Measurements from ENCODE around the gene FTCD. TPM values are rescaled to one million over a fixed set of nuclear protein-coding genes. Genes with fewer than 3 reads are reported as not detected.

FTCD gene, protein sequence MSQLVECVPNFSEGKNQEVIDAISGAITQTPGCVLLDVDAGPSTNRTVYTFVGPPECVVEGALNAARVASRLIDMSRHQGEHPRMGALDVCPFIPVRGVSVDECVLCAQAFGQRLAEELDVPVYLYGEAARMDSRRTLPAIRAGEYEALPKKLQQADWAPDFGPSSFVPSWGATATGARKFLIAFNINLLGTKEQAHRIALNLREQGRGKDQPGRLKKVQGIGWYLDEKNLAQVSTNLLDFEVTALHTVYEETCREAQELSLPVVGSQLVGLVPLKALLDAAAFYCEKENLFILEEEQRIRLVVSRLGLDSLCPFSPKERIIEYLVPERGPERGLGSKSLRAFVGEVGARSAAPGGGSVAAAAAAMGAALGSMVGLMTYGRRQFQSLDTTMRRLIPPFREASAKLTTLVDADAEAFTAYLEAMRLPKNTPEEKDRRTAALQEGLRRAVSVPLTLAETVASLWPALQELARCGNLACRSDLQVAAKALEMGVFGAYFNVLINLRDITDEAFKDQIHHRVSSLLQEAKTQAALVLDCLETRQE
- total RNA-seq (2021) (5.9 and 7.1 TPM in 2 replicates), Bru-seq, nascent RNA (percentile 34 among the genes with signal in this experiment), BruChase-seq, experiment 1, labeled RNA remaining after a 2-hour chase (percentile 51 among the genes with signal in this experiment), BruChase-seq, experiment 2, labeled RNA remaining after a 6-hour chase (percentile 59 among the genes with signal in this experiment)
- long read RNA-seq, partial matches to known transcripts, result 1 of 1 reads
- long read RNA-seq, other reads (novel, unspliced or antisense), result 0 of 1 reads

DNA sequence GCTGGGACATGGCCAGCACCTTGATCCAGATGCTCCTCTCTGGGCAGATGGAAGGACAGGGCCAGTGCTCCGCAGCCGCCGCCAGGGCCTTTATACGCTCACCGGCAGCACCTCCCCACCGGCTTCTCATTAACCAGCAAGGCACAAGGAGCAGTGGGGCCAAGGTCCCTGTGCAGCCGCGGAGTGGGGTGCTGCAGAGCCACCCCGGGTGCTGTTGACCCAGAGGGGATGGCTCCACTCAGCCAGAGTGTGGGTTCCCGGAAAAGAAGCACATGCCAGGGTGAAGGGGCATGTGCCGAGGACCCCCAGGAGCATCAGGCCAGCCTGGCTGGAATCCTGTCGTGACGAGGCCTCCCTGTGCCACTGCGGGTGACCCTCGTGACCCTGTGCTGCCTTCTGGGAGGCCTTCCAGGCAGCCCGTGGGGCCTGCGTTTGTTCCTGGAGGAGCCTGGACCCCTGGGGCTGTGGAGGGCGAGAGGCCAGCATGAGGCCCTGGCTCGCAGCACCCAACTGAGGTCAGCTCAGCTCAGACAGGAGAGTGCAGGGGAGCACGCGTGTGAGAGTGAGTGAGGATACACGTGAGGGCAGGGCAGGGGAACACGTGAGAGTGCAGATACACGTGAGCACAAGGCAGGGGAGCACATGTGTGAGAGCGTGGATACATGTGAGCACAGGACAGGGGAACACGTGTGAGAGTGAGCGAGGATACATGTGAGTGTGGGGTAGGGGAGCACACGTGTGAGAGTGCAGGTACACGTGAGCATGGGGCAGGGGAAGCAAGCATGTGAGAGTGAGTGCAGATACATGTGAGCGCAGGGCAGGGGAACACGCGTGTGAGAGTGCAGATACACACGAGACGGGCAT is at the start of gene FTCD:
FTCD (minus strand) TSS at position 66 of the 864 bp plus-strand sequence; CDS start at position 10, 56 bp downstream.
- Histone ChIP-seq H3K27me3 (ENCODE audit: insufficient read depth, low read depth) (no peaks in the 10 kb centered on the region), H3K27ac (no peak within 1 kb of the TSS), H3K79me2 (ENCODE audit: low read depth) (no peaks in the 10 kb centered on the region), H3K36me3 (ENCODE audit: low read depth) (no peaks in the 10 kb centered on the region), H3K4me2 (no peak within 1 kb of the TSS), H3K4me1 (replicated peaks; ENCODE audit: insufficient read depth) (no peaks in the 10 kb centered on the region), H3F3A (ENCODE audit: insufficient read depth, low read depth) (no peaks in the 10 kb centered on the region), H4K20me1 (ENCODE audit: insufficient read depth) (no peaks in the 10 kb centered on the region), H3K9me2 (ENCODE audit: insufficient read depth) (no peaks in the 10 kb centered on the region), H3K9me3 (ENCODE audit: insufficient read depth, low read depth) (no peaks in the 10 kb centered on the region), H3K4me3 (no peak within 1 kb of the TSS), H2AFZ (no peak within 1 kb of the TSS)
- no peak for TF ChIP-seq EZH2 (IDR thresholded peaks at IDR 0.05; ENCODE audit: low read depth)
- POLR2A ChIA-PET (ENCODE audit: unreplicated experiment), result no interaction called here
- no TSS peak for BruUV-seq (replicated peaks)
- DNase-seq, result no peak
- intact Hi-C loops (cut with micrococcal nuclease; ENCODE audit: unreplicated experiment), result no loop called here
- CTCF ChIA-PET, result no interaction called here

DNA sequence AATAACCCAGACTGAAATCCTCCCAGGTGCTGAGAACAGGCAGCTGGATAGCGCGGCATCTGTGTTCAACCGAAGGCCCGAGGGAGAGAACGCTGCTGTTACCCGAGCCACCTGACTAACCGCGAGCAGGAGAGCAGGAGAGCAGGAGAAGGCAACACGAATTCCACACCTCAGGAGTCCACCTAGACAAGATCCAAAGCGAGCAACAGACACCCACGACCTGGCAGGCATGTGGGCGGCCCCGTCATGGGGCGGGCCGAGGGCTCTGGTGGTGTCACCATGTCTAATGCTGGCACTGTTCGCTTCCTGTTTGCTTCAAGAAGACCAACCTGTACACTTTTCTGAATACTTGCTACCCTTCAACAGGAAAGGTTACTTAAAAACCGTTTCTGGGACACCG is 49.8 kb upstream of the FTCD start:
- intact Hi-C loops (cut with micrococcal nuclease; ENCODE audit: unreplicated experiment), result no loop called here
- H3K79me2 ChIP-seq (ENCODE audit: low read depth), result no peaks in the 10 kb centered on the region
- H3F3A ChIP-seq (ENCODE audit: insufficient read depth, low read depth), result peaks cover 6% of the 10 kb centered on the region; the same call in 1 of the 2 replicates
- H4K20me1 ChIP-seq (ENCODE audit: insufficient read depth), result no peaks in the 10 kb centered on the region
- H3K4me3 ChIP-seq, result no peak overlapping the region
- H3K27me3 ChIP-seq (ENCODE audit: insufficient read depth, low read depth), result no peaks in the 10 kb centered on the region
- no peak overlapping the region for H3K4me2 ChIP-seq
- no peak for DNase-seq
- no peaks in the 10 kb centered on the region for H3K4me1 ChIP-seq (replicated peaks; ENCODE audit: insufficient read depth)
- H3K36me3 ChIP-seq (ENCODE audit: low read depth), result no peaks in the 10 kb centered on the region
- POLR2A ChIA-PET (ENCODE audit: unreplicated experiment), result no interaction called here
- CTCF ChIA-PET, result no interaction called here
- no peak overlapping the region for H3K27ac ChIP-seq
- H2AFZ ChIP-seq, result no peak overlapping the region
- TF ChIP-seq, protein P1, sequence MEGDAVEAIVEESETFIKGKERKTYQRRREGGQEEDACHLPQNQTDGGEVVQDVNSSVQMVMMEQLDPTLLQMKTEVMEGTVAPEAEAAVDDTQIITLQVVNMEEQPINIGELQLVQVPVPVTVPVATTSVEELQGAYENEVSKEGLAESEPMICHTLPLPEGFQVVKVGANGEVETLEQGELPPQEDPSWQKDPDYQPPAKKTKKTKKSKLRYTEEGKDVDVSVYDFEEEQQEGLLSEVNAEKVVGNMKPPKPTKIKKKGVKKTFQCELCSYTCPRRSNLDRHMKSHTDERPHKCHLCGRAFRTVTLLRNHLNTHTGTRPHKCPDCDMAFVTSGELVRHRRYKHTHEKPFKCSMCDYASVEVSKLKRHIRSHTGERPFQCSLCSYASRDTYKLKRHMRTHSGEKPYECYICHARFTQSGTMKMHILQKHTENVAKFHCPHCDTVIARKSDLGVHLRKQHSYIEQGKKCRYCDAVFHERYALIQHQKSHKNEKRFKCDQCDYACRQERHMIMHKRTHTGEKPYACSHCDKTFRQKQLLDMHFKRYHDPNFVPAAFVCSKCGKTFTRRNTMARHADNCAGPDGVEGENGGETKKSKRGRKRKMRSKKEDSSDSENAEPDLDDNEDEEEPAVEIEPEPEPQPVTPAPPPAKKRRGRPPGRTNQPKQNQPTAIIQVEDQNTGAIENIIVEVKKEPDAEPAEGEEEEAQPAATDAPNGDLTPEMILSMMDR (conservative IDR thresholded peaks at IDR 0.05), result no peak
- TF ChIP-seq EZH2 (IDR thresholded peaks at IDR 0.05; ENCODE audit: low read depth), result no peak
- no peaks in the 10 kb centered on the region for H3K9me3 ChIP-seq (ENCODE audit: insufficient read depth, low read depth)
- no peaks in the 10 kb centered on the region for H3K9me2 ChIP-seq (ENCODE audit: insufficient read depth)
- no TSS peak for BruUV-seq (replicated peaks)

DNA sequence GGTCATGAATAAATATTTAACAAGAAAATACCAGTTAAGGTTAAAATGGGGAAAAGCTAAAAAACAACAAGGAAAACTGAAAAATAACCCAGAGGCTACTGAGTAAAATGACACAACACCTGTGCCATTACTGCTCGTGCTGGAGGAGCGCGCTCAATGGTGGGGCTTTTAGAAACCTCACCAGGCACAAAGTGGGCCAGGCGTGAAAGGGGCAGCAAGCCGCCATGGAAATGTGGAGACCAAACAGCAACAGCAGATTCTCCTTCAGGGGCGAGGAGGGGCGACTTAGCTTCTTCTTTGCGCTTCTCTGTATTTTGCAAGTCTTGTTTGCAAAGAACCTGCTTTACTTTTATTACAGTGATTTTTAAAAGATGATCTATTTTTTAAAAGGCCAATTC is 47.8 kb upstream of the FTCD start:
- no peaks in the 10 kb centered on the region for H3K9me2 ChIP-seq (ENCODE audit: insufficient read depth)
- H3K27ac ChIP-seq, result no peak overlapping the region
- no peaks in the 10 kb centered on the region for H3K27me3 ChIP-seq (ENCODE audit: insufficient read depth, low read depth)
- H3K4me3 ChIP-seq, result no peak overlapping the region
- no peaks in the 10 kb centered on the region for H3K9me3 ChIP-seq (ENCODE audit: insufficient read depth, low read depth)
- H3K36me3 ChIP-seq (ENCODE audit: low read depth), result no peaks in the 10 kb centered on the region
- H2AFZ ChIP-seq, result no peak overlapping the region
- no TSS peak for BruUV-seq (replicated peaks)
- no peak overlapping the region for H3K4me2 ChIP-seq
- TF ChIP-seq EZH2 (IDR thresholded peaks at IDR 0.05; ENCODE audit: low read depth), result no peak
- TF ChIP-seq, protein P1 (conservative IDR thresholded peaks at IDR 0.05), result no peak
- no peaks in the 10 kb centered on the region for H4K20me1 ChIP-seq (ENCODE audit: insufficient read depth)
- intact Hi-C loops (cut with micrococcal nuclease; ENCODE audit: unreplicated experiment), result no loop called here
- CTCF ChIA-PET, result interaction anchor here (0.6 kb wide), 1 partner anchor 68 kb away, joined by 9 read pairs; no protein-coding TSS in a partner anchor
- H3F3A ChIP-seq (ENCODE audit: insufficient read depth, low read depth), result peaks cover 9% of the 10 kb centered on the region; the same call in 1 of the 2 replicates
- no peaks in the 10 kb centered on the region for H3K79me2 ChIP-seq (ENCODE audit: low read depth)
- H3K4me1 ChIP-seq (replicated peaks; ENCODE audit: insufficient read depth), result no peaks in the 10 kb centered on the region
- POLR2A ChIA-PET (ENCODE audit: unreplicated experiment), result no interaction called here
- DNase-seq, result no peak
